GM18505 (cell line): ENCODE data around the gene RDH16.
"Not testable (repeated sequence)": the region's sequence is repeated elsewhere in the genome, so short reads cannot be mapped to it uniquely, and the experiment has no call there.

ENCODE experiments used
- ATAC-seq: cut with Tn5 transposase; IDR thresholded peaks from one replicate; pipeline ENCODE4 v1.9.1; 2021; ENCODE audit not compliant: unreplicated experiment
- POLR2A ChIP-seq: IDR thresholded peaks from 4 replicates; pipeline ENCODE4 v1.6.1; 2011; ENCODE audit warnings: borderline replicate concordance; ENCODE audit not compliant: insufficient read depth, insufficient read length; ENCODE audit errors: extremely low read depth

The RDH16 gene

GRCh38 chr12:56931474-56931978 lies 25.9 kb downstream of the RDH16 start:
- no peak for TF ChIP-seq POLR2A
- no peak for ATAC-seq

GRCh38 chr12:56930241-56930640 lies 27.2 kb downstream of the RDH16 start:
- no peak for ATAC-seq

GRCh38 chr12:56929780-56930179 lies 27.6 kb downstream of the RDH16 start:
- no peak for ATAC-seq
- TF ChIP-seq POLR2A = no peak

More at GRCh38 chr12:56930241-56930640, 27.2 kb downstream of the RDH16 start:
- no peak for TF ChIP-seq POLR2A

DNA sequence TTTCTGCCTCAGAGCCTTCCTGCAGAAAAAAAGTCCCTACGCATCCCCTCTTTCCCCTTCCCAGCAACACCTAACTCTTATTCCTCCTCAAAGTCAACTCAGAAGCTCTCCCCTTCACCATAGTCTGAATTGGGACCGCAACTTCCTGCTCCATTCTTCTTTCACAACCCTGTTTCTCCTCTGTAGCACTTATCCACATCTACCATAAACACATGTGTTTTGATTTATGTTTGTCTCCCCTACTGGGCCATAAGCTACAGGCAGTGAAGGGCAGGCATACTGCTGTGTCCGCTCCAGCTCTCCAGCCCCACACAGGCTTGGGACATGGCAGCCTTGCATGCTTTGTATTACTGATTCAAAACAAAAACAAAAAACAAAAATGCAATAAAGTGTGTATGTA lies 29.1 kb downstream of the RDH16 start:
- no peak for ATAC-seq
- TF ChIP-seq POLR2A = no peak

DNA sequence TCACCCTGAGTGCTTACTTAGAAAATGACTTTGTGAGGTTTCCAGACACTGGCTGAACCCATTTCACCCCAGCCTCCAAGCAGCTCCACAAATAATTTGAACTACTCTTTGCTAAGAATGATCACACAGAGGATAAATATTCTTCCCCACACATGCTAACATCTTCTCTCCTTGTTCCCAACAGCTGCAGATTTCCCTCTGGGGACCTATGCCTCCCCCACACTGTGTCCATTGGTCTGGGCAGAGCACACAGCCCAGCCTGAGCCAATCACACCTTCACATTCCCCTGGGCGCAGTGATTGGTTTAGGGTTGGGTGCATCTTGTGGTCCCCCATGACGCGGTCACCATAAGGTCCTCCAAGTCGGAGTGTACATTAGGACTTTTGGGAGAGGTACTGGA lies 30.1 kb downstream of the RDH16 start:
- no peak for ATAC-seq
- no peak for TF ChIP-seq POLR2A

DNA sequence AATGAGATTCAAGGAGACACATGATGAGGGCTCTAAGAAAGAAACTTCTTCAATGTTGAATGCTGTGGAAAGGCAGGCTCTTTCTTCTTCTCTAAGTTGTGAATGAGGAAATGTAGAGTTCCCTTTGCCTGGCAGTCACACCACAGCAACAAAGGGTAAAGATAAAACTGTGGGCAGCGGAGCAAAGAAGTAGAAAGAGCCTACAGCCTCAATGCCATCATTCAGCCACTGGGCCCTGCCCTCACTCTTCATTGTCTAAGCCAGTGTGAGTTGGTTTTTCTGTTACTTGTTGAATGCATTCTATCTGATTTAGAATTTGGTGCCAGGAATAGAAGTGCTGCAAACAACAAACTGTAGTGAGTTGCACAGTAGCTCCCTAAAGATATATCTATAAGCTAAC lies 35.4 kb downstream of the RDH16 start:
- ATAC-seq = no peak
- TF ChIP-seq POLR2A = no peak

DNA sequence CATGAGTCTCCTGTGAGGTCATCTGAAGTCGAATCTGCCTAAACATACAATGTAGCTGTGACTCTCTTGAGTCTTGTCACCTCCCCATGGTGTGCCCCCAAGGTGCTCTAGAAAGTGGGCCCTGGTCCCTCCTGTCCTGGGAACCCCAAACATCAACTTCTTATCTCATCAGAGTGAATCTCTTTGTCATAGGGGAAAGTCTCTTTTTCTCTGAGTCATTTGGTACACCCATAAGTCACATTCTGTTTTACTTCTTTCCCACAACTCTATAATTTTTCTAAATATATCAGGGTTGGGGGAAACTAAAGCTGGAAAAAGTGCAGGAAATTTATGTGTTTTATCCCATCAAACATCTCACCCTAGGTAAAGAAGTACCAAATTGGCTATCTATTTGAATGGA lies 36.1 kb downstream of the RDH16 start:
- ATAC-seq = no peak
- no peak for TF ChIP-seq POLR2A

- ATAC-seq = not testable (repeated sequence)
Observed at GRCh38 chr12:56918139-56918538, 39.3 kb downstream of the RDH16 start.

- no peak for TF ChIP-seq POLR2A
- no peak for ATAC-seq
Observed at GRCh38 chr12:56916996-56917333, 40.4 kb downstream of the RDH16 start.

DNA sequence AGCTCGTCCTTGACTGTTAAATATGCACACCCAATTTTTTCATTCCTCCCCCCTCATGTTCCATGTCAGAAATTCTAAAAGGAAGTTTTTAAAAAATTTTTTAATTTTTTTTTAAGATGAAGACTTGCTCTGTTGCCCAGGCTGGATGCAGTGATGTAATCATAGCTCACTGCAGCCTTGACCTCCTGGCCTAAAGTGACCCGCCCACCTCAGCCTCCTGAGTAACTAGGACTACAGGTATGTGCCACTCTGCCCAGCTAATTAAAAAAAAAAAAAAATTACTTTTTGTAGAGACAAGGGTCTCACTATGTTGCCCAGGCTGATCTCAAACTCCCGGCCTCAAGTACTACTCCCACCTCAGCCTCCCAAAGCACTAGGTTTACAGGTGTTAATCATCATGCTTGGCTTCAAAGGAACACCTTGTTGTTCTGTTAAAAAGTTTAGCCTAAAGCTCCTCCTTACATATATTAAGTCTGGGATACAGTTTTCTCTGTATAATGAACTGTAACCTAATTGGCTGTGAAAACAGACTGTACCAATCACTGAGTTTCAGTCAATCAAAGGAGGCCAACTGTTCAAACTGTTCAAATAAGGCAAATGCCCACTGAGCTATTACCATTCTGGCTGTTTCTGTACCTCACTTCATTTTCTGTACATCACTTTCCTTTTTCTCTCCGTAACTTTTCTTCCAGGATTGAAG lies 41.0 kb downstream of the RDH16 start:
- no peak for TF ChIP-seq POLR2A
- ATAC-seq = no peak

DNA sequence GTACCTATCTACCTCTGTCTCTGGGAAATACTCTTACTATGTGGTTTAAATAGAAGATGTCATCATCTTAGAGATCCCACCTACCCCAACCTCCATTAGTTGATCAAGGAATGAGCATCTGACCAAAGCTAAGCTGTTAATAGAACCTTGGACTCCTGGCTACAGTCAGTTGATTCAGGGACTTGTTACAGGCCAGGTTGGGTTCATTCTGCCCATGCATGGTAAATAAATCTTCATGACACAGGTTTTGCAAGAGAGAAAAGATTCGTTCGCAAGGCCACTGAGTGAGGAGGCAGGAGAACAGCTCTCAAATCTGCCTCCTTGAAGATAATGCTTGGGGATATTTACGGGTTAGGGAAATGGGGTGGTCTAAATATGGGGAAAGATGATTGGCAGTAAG lies 42.7 kb downstream of the RDH16 start:
- ATAC-seq = no peak
- TF ChIP-seq POLR2A = no peak

DNA sequence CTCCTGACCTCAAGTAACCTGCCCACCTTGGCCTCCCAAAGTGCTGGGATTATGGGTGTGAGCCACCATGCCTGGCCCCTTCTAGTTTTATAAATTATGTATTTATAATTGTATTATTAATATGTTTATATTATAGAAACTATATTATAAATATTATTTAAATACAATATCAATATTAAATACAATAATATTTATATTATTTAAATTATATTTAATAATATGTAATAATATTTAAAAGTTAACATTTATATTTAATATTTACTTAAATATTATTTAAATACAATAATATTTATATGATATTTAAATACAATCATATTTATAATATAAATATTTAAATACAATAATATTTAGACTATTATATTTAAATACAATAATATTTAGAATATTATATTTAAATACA lies 43.2 kb downstream of the RDH16 start:
- ATAC-seq = no peak
- no peak for TF ChIP-seq POLR2A

DNA sequence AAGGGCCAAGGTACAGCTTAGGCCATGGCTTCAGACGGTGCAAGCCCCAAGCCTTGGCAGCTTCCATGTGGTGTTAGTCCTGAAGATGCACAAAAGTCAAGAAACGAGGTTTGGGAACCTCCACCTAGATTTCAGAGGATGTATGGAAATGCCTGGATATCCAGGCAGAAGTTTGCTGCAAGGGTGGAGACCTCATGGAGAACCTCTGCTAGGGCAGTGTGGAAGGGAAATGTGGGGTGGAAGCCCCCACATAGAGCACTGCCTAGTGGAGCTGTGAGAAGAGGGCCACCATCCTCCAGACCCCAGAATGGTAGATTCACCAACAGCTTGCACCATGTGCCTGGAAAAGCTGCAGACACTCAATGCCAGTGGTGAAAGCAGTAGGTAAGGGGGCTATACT lies 48.0 kb downstream of the RDH16 start:
- not testable (repeated sequence) for ATAC-seq

DNA sequence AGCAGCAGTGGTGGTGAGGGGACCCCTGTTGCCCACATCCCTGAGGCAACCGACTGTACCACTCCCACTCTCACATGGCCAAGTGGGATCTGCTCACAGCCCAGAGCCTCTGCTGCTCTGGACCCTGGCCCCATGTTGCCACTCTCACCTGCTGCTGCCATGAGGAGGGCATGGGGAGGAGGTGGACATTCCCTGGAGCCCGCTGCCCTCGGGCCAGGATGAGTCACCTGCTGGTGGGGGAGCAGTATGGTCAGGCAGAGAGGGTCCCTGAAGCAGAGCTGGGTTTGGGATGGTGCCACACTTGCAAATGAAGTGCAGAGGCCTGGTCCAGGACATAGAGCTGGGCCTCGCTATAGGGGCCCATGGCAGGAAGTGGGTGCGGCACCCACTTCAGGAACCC lies 49.3 kb downstream of the RDH16 start:
- no peak for TF ChIP-seq POLR2A
- ATAC-seq = no peak

GRCh38 chr12:56905852-56906251 lies 51.6 kb downstream of the RDH16 start:
- no peak for TF ChIP-seq POLR2A
- ATAC-seq = no peak

- TF ChIP-seq POLR2A = no peak
- ATAC-seq = no peak
Observed at GRCh38 chr12:56903374-56903773, 54.0 kb downstream of the RDH16 start.
